ENCODE measurements around the gene SLC4A7. TPM values are rescaled to one million over a fixed set of nuclear protein-coding genes. Genes with fewer than 3 reads are reported as not detected.

The SLC4A7 gene
- total RNA-seq, 5 donors from 2014 or later (not counting 1 experiment from before 2014, with no cell fraction given) = 47.4 to 66.4 (median 55.5) TPM

DNA sequence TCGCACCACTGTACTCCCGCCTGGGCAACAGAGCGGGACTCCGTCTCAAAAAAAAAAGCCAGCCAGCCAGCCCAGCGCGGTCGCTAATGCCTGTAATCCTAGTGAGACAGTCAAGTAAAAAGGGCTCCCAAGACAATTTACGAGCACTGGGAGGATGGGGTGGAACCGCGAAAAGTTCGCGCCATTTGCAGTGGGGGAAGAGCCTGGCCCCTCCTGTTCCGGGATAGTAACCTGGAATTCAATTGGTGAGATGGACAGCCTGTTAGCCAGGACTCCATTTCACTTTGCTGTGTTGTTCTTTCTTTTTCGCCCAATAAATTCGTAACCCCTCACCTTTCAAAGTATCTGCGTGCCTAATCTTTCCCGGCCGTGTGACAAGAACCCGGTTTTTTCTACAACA lies 19.5 kb downstream of the SLC4A7 start:
- Histone ChIP-seq H3K4me3 (ENCODE audit: control insufficient read depth in 1 of 2, extremely low read depth in 1 of 2, low read length in 1 of 2) (no peak overlapping the region), H3K27me3 (replicated peaks in 1 of 2; ENCODE audit: control insufficient read depth in 2 of 2, extremely low read depth in 1 of 2, insufficient read depth in 2 of 2, low read length in 1 of 2) (no peaks in the 10 kb centered on the region), H3K27ac (ENCODE audit: low read length) (no peak overlapping the region), H3K9me3 (no peaks in the 10 kb centered on the region), H3K36me3 (ENCODE audit: control insufficient read depth in 2 of 2, extremely low read depth in 1 of 2, insufficient read depth in 1 of 2, low read length in 1 of 2) (no peaks in the 10 kb centered on the region), H3K4me1 (ENCODE audit: control insufficient read depth in 1 of 2, extremely low read depth in 1 of 2, insufficient read depth in 2 of 2, low read length in 2 of 2) (peaks cover 0 to 4% of the 10 kb centered on the region in 2 experiments)
- H3K27ac Mint-ChIP-seq = no peak overlapping the region
- no peaks in the 10 kb centered on the region for H3K9me3 Mint-ChIP-seq
- H3K27me3 Mint-ChIP-seq = no peaks in the 10 kb centered on the region
- H3K36me3 Mint-ChIP-seq = peaks cover 20% of the 10 kb centered on the region
- DNase-seq = no peak
- no peak overlapping the region for H3K4me3 Mint-ChIP-seq
- CTCF ChIA-PET = interaction anchor here (0.6 to 0.7 kb wide), 4 partner anchors 20 to 796 kb away, joined by 3 to 10 read pairs (median 4); no protein-coding TSS in a partner anchor
- ATAC-seq (replicated peaks in 1 of 4) = no peak
- peaks cover 21 to 47% (median 35%) of the 10 kb centered on the region in 3 donors for H3K4me1 Mint-ChIP-seq
- POLR2A ChIA-PET = interaction anchor here in 1 of 2 donors (0.7 kb wide), 1 partner anchor 15 kb away, joined by 11 read pairs; no protein-coding TSS in a partner anchor
- over 99% methylated on average over 14 of the region's 19 CpGs for WGBS (ENCODE audit: insufficient coverage)

DNA sequence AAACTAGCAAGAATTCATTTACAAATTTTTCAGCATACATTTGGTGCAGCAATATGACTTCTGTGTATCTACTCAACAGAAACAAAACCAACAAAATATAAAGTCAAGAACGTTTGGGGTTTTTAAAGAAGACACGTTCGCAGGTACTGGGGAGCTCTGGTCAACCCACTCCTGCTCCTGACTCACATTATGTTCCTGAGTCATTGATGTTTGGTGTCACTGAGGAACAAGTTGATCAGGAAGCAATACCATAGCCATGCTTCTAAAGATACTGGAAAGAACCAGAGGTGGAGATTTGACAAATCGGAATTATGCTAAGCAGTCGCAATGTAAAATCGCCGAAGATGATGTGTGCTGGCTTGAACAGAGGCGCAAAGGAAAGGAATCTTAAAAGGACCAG lies 22.0 kb downstream of the SLC4A7 start:
- Histone ChIP-seq H3K4me1 (ENCODE audit: control insufficient read depth in 1 of 2, extremely low read depth in 1 of 2, insufficient read depth in 2 of 2, low read length in 2 of 2) (peaks cover 0 to 2% of the 10 kb centered on the region in 2 experiments), H3K9me3 (no peaks in the 10 kb centered on the region), H3K27ac (ENCODE audit: low read length) (no peak overlapping the region), H3K36me3 (ENCODE audit: control insufficient read depth in 2 of 2, extremely low read depth in 1 of 2, insufficient read depth in 1 of 2, low read length in 1 of 2) (no peaks in the 10 kb centered on the region), H3K4me3 (ENCODE audit: control insufficient read depth in 1 of 2, extremely low read depth in 1 of 2, low read length in 1 of 2) (no peak overlapping the region), H3K27me3 (replicated peaks in 1 of 2; ENCODE audit: control insufficient read depth in 2 of 2, extremely low read depth in 1 of 2, insufficient read depth in 2 of 2, low read length in 1 of 2) (no peaks in the 10 kb centered on the region)
- H3K4me3 Mint-ChIP-seq = no peak overlapping the region
- WGBS (ENCODE audit: insufficient coverage) = 98% methylated on average over 5 of the region's 8 CpGs
- peaks cover 18 to 47% (median 35%) of the 10 kb centered on the region in 3 donors for H3K4me1 Mint-ChIP-seq
- POLR2A ChIA-PET = no interaction called here
- H3K36me3 Mint-ChIP-seq = peaks cover 32% of the 10 kb centered on the region
- H3K27me3 Mint-ChIP-seq = no peaks in the 10 kb centered on the region
- H3K27ac Mint-ChIP-seq = peak overlapping the region in 1 of 2 donors; percentile 11
- no peaks in the 10 kb centered on the region for H3K9me3 Mint-ChIP-seq
- no peak for DNase-seq
- CTCF ChIA-PET = no interaction called here
- ATAC-seq (replicated peaks in 1 of 4) = no peak

DNA sequence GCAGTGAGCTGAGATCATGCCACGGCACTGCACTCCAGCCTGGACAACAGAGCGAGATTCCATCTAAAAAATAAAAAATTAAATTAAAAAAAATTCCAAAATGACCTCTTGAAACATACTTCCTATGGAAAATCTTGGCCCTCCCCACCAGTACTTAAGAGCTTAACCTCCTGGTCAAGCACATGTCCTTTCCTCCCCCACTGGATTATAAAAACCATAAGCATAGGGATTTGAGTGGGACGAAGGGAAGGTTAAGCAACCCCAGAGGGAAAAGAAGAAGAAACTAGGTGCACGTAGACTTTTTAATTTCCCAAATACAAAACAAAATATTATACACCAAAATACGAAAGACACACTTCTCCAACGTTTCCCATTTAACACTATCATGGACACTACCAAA lies 25.3 kb downstream of the SLC4A7 start:
- no peak overlapping the region for H3K4me3 Mint-ChIP-seq
- H3K9me3 ChIP-seq = no peaks in the 10 kb centered on the region
- H3K9me3 Mint-ChIP-seq = no peaks in the 10 kb centered on the region
- no peaks in the 10 kb centered on the region for H3K27me3 Mint-ChIP-seq
- ChIA-PET CTCF (interaction anchor here in 1 of 2 donors (0.9 kb wide), 1 partner anchor 9 kb away, joined by 4 read pairs; no protein-coding TSS in a partner anchor), POLR2A (interaction anchor here in 1 of 2 donors (0.6 kb wide), 1 partner anchor 14 kb away, joined by 3 read pairs; no protein-coding TSS in a partner anchor)
- no peak for ATAC-seq (replicated peaks in 1 of 4)
- H3K27ac ChIP-seq (ENCODE audit: low read length) = no peak overlapping the region
- no peaks in the 10 kb centered on the region for H3K36me3 ChIP-seq (ENCODE audit: control insufficient read depth in 2 of 2, extremely low read depth in 1 of 2, insufficient read depth in 1 of 2, low read length in 1 of 2)
- no peak for DNase-seq
- H3K27ac Mint-ChIP-seq = no peak overlapping the region
- peaks cover 43 to 68% (median 58%) of the 10 kb centered on the region in 3 donors for H3K4me1 Mint-ChIP-seq
- 100% methylated on average over 1 of the region's 6 CpGs for WGBS (ENCODE audit: insufficient coverage)
- H3K4me3 ChIP-seq (ENCODE audit: control insufficient read depth in 1 of 2, extremely low read depth in 1 of 2, low read length in 1 of 2) = no peak overlapping the region
- peaks cover 0 to 3% of the 10 kb centered on the region in 2 experiments for H3K4me1 ChIP-seq (ENCODE audit: control insufficient read depth in 1 of 2, extremely low read depth in 1 of 2, insufficient read depth in 2 of 2, low read length in 2 of 2)
- no peaks in the 10 kb centered on the region for H3K27me3 ChIP-seq (replicated peaks in 1 of 2; ENCODE audit: control insufficient read depth in 2 of 2, extremely low read depth in 1 of 2, insufficient read depth in 2 of 2, low read length in 1 of 2)
- H3K36me3 Mint-ChIP-seq = peaks cover 34% of the 10 kb centered on the region

DNA sequence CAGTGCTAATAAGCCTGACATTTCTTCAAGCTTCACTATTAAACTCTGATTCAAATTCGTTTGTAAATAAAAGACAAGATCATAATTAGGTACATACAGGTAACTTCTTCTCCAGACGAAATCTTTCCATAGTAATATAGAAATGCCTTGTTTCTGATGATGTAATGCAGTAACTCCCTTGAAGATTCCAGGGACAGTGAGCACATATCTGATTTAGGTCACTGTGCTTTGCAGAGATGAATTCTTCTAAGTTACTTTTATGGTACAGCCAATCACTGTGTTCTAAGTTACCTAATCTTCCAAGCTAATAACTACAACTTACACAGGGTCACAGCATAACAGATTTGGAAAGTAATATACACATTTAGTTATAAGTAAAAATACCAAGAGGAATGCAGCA lies 27.6 kb downstream of the SLC4A7 start:
- WGBS (ENCODE audit: insufficient coverage) = no CpG with 5 or more reads among the region's 2 CpGs
- H3K9me3 ChIP-seq = no peaks in the 10 kb centered on the region
- peaks cover 61 to 76% (median 67%) of the 10 kb centered on the region in 3 donors for H3K4me1 Mint-ChIP-seq
- no peaks in the 10 kb centered on the region for H3K9me3 Mint-ChIP-seq
- no peak for DNase-seq
- no peaks in the 10 kb centered on the region for H3K36me3 ChIP-seq (ENCODE audit: control insufficient read depth in 2 of 2, extremely low read depth in 1 of 2, insufficient read depth in 1 of 2, low read length in 1 of 2)
- H3K27ac Mint-ChIP-seq = no peak overlapping the region
- peaks cover 30% of the 10 kb centered on the region for H3K36me3 Mint-ChIP-seq
- no peak overlapping the region for H3K4me3 Mint-ChIP-seq
- H3K27me3 ChIP-seq (replicated peaks in 1 of 2; ENCODE audit: control insufficient read depth in 2 of 2, extremely low read depth in 1 of 2, insufficient read depth in 2 of 2, low read length in 1 of 2) = no peaks in the 10 kb centered on the region
- no peak for ATAC-seq (replicated peaks in 1 of 4)
- H3K27me3 Mint-ChIP-seq = no peaks in the 10 kb centered on the region
- ChIA-PET POLR2A (interaction anchor here in 1 of 2 donors (1.0 kb wide), 1 partner anchor 83 kb away, joined by 4 read pairs; no protein-coding TSS in a partner anchor), CTCF (no interaction called here)
- no peak overlapping the region for H3K27ac ChIP-seq (ENCODE audit: low read length)
- H3K4me3 ChIP-seq (ENCODE audit: control insufficient read depth in 1 of 2, extremely low read depth in 1 of 2, low read length in 1 of 2) = no peak overlapping the region
- peaks cover 0 to 3% of the 10 kb centered on the region in 2 experiments for H3K4me1 ChIP-seq (ENCODE audit: control insufficient read depth in 1 of 2, extremely low read depth in 1 of 2, insufficient read depth in 2 of 2, low read length in 2 of 2)

DNA sequence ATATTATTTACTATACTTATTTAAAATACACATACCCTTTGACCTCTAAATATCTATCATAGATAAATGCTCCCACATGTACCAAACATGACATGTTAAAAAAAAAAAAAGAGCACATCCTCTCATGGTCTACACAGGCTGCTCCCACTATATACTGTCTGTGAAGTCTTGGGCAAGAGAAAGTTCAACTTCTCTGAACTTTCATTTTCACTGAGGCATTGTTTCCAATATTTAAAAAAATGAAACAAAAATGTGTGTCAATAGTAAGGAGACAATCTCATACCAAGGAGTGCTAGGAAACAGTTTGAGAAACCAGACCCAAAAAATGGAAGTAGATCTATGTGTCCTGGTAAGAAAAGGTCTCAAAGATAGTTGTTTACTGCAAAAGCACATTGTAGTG lies 29.3 kb downstream of the SLC4A7 start:
- peak in 1 of 4 experiments; percentile 50 for ATAC-seq (replicated peaks in 1 of 4)
- H3K27me3 Mint-ChIP-seq = no peaks in the 10 kb centered on the region

DNA sequence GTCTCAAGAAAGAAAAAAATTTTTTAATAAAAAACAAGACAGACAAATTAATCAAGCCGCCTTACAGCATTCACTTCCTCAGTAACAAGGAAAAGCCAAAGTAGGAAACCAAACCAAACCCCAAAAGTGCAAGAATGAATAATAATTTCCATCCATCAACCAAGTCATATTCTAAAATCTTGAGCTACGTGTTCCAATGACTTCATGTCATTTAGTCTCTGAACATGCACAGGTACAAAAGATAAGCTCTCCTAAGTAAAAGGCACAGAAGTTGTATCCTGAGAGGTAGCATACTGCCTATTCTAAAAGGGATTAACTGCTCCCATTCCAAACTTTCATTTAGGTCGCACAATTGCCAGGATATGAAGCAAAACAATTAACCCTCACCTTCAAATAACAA lies 29.7 kb downstream of the SLC4A7 start:
- WGBS (ENCODE audit: insufficient coverage) = 59% methylated on average over 2 of the region's 3 CpGs
- Histone ChIP-seq H3K4me1 (ENCODE audit: control insufficient read depth in 1 of 2, extremely low read depth in 1 of 2, insufficient read depth in 2 of 2, low read length in 2 of 2) (peaks cover 0 to 3% of the 10 kb centered on the region in 2 experiments), H3K36me3 (ENCODE audit: control insufficient read depth in 2 of 2, extremely low read depth in 1 of 2, insufficient read depth in 1 of 2, low read length in 1 of 2) (no peaks in the 10 kb centered on the region), H3K27me3 (replicated peaks in 1 of 2; ENCODE audit: control insufficient read depth in 2 of 2, extremely low read depth in 1 of 2, insufficient read depth in 2 of 2, low read length in 1 of 2) (no peaks in the 10 kb centered on the region), H3K4me3 (ENCODE audit: control insufficient read depth in 1 of 2, extremely low read depth in 1 of 2, low read length in 1 of 2) (no peak overlapping the region), H3K9me3 (no peaks in the 10 kb centered on the region), H3K27ac (ENCODE audit: low read length) (no peak overlapping the region)
- ChIA-PET POLR2A (no interaction called here), CTCF (no interaction called here)
- H3K27me3 Mint-ChIP-seq = no peaks in the 10 kb centered on the region
- H3K4me3 Mint-ChIP-seq = no peak overlapping the region
- ATAC-seq (replicated peaks in 1 of 4) (no peak), DNase-seq (no peak)
- H3K9me3 Mint-ChIP-seq = no peaks in the 10 kb centered on the region
- peaks cover 28% of the 10 kb centered on the region for H3K36me3 Mint-ChIP-seq
- H3K27ac Mint-ChIP-seq = peak overlapping the region; percentile 24 to 40
- H3K4me1 Mint-ChIP-seq = peaks cover 60 to 72% (median 67%) of the 10 kb centered on the region in 3 donors

More for the DNA sequence above, 29.3 kb downstream of the SLC4A7 start:
- POLR2A ChIA-PET = no interaction called here
- Mint-ChIP-seq H3K4me3 (no peak overlapping the region), H3K36me3 (peaks cover 28% of the 10 kb centered on the region), H3K27ac (peak overlapping the region in 1 of 2 donors; percentile 7), H3K9me3 (no peaks in the 10 kb centered on the region), H3K4me1 (peaks cover 60 to 72% (median 67%) of the 10 kb centered on the region in 3 donors)
- Histone ChIP-seq H3K27ac (ENCODE audit: low read length) (no peak overlapping the region), H3K27me3 (replicated peaks in 1 of 2; ENCODE audit: control insufficient read depth in 2 of 2, extremely low read depth in 1 of 2, insufficient read depth in 2 of 2, low read length in 1 of 2) (no peaks in the 10 kb centered on the region), H3K4me3 (ENCODE audit: control insufficient read depth in 1 of 2, extremely low read depth in 1 of 2, low read length in 1 of 2) (no peak overlapping the region), H3K9me3 (no peaks in the 10 kb centered on the region), H3K36me3 (ENCODE audit: control insufficient read depth in 2 of 2, extremely low read depth in 1 of 2, insufficient read depth in 1 of 2, low read length in 1 of 2) (no peaks in the 10 kb centered on the region), H3K4me1 (ENCODE audit: control insufficient read depth in 1 of 2, extremely low read depth in 1 of 2, insufficient read depth in 2 of 2, low read length in 2 of 2) (peaks cover 0 to 3% of the 10 kb centered on the region in 2 experiments)
- peak in 1 of 35 experiments; percentile 8 for DNase-seq
- CTCF ChIA-PET = no interaction called here

All from T-cell (primary cell).